Choroid plexus epithelial cell (primary cell): Measurements from ENCODE around the gene SLC9A3.
"Not testable (repeated sequence)": the region's sequence is repeated elsewhere in the genome, so short reads cannot be mapped to it uniquely, and the experiment has no call there.

Experiments used
- DNase-seq: peaks from one replicate; pipeline ENCODE4 v3.0.0-alpha.2; 2010; ENCODE audit warnings: low read depth
- H3K4me3 ChIP-seq: 2 replicates; pipeline ENCODE4 v1.5.1; 2011; ENCODE audit warnings: low read depth, mild to moderate bottlenecking, control low read depth, low read length, moderate library complexity
- TF ChIP-seq, protein P1 (sequence below): conservative IDR thresholded peaks from 2 replicates; pipeline ENCODE4 v1.5.1; 2011; ENCODE audit warnings: low read depth, mild to moderate bottlenecking, control low read depth, inconsistent platforms, low read length, moderate library complexity

SLC9A3 gene

DNA sequence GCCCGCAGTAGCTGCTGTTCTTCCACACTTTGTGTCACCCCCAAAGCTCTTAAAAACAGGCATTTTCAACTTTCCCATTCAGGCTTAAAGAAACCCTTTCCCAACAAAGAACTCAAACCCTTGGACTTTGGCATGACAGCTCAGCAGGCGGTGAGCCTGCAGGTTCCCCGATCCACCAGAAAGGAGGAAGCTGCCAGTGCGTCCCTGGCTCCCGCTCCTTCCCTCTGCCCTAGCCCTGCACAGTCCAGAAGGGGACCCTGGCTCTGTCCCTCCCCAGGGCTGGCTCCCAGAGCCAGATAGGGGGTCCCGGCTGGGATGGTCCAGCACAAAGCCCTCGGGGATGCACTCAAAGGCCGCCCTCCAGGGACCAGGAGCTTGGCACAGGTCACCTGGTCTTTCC is 9.6 kb downstream of the SLC9A3 start:
- TF ChIP-seq, protein P1, sequence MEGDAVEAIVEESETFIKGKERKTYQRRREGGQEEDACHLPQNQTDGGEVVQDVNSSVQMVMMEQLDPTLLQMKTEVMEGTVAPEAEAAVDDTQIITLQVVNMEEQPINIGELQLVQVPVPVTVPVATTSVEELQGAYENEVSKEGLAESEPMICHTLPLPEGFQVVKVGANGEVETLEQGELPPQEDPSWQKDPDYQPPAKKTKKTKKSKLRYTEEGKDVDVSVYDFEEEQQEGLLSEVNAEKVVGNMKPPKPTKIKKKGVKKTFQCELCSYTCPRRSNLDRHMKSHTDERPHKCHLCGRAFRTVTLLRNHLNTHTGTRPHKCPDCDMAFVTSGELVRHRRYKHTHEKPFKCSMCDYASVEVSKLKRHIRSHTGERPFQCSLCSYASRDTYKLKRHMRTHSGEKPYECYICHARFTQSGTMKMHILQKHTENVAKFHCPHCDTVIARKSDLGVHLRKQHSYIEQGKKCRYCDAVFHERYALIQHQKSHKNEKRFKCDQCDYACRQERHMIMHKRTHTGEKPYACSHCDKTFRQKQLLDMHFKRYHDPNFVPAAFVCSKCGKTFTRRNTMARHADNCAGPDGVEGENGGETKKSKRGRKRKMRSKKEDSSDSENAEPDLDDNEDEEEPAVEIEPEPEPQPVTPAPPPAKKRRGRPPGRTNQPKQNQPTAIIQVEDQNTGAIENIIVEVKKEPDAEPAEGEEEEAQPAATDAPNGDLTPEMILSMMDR: no peak
- DNase-seq: no peak
- no peak overlapping the region for H3K4me3 ChIP-seq

DNA sequence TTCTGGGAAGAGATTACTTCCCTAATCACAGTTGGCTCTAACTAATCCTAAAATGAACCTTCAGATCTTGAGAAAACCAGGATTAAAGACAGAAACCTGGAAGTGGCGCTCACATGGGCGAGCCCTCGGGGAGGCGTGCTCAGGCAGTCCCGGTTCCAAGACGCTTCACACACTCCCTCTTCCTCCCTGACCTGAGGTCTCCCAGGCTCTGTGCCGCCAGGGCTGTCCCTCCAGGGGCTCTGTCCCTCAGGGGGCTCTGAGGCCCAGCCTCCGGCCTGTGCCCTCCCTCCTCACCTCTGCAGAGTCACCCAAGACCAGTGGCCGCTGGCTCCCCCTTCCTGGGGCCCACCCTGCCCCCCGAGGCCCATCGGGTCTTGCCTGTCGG is 10.2 kb downstream of the SLC9A3 start:
- TF ChIP-seq, protein P1: no peak
- DNase-seq: no peak
- H3K4me3 ChIP-seq: no peak overlapping the region

DNA sequence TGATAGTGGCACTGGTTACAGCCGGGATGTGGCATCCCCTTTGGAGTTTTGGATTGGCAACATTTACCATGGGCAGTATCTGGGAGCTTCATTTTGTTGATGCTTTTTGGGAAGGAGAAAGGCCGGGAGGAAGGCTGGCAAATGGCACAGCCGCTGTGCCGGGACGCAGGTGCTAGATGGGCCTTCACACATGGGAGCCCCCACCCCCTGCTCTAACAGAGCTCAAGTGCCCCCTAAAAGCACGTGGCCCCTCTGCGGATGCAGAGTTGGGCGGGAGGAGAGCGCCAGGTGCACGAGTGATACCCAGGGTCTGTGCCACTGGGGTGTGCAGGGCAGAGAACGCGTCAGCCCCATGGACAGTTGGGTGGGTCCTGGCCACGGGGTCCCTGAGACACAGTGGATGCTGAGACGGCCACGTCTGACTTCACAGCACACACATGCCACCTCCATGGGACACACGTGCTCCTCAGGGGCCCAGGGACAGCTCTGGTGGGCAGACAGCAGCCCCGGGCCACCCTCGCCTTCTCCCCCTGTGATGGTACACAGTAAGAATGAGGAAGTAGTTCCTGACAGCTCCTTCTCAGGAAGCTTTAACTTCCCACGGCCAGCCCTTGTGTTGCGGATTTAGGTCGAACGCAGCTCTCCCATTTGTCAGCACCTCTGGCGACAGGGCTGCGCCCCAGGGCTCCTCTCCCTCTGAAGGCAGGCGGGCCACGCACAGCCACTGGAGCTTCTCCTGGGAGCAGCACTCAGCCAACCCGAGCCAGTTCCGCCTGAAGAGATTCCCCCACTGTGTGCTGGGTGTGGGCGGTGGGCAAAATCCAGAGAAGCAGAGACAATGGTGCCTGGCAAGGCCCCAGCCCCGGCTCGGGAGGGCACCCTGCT is 10.8 kb downstream of the SLC9A3 start:
- DNase-seq: no peak
- TF ChIP-seq, protein P1: no peak
- H3K4me3 ChIP-seq: no peak overlapping the region

DNA sequence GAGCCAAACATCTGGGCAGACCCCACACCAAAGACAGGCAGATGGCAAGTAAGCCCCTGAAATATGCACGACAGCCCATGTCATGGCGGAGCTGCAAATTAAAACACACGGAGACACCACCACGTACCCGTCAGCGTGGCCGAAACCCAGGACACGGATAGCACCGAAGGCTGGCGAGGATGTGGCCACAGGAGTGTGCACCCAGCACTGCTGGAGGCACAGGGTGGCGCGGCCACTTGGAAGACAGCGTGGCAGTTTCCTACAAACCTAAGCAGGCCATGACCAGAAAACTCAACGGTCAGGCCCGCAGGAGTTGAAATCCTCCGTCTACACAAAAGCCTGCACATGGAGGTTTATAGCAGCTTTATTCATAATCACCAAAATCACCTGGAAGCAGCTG is 12.8 kb downstream of the SLC9A3 start:
- H3K4me3 ChIP-seq: no peak overlapping the region
- DNase-seq: no peak
- TF ChIP-seq, protein P1: no peak

DNA sequence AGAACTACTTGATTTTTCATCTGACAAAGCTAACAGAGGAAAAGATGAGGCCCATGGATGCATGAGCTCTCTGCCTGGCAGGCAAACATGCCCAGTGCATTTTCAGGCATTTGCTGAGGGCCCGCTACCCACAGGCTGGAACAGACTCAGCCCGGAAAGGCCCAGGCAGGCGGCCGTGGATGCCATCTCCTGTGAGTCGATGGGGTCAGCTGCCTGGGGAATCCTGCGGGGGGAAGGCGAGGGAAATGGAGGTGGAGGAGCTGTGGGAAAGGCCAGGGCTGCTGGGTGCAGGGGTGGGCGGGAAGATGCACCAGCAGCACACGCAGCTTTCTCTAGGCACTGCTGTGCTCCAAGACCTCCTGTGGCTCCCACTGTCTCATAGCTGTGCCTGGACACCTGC is 13.7 kb downstream of the SLC9A3 start:
- no peak for DNase-seq
- no peak overlapping the region for H3K4me3 ChIP-seq
- TF ChIP-seq, protein P1: no peak

DNA sequence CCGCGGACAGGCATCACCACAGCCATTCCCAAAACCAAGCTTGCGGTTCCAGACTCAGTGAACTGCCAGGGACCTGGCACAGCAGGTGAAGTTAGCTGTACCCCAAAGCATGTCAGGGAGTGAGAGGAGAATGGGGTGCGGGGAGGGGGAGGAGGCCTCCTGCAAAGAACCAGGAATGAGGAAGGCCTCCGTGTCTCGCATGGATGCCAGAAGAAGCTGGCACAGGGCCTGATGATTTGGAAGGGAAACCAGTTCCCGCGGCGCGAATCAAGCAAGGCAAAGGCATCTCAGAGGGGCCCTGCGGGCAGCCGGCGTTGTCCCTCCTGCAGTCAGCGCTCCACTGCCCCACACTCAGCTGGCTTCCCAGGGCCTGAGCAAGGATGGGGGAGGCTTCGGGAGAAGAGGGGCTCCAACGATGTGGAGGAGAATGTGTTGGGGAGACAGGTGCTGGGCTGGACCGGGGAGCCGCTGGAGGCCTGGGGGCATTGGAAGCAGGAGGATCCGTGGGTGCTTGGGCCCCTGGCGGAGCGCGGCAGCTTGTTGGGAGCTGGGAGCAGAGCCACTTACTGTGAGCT is 14.6 kb downstream of the SLC9A3 start:
- TF ChIP-seq, protein P1: no peak
- no peak for DNase-seq
- no peak overlapping the region for H3K4me3 ChIP-seq

DNA sequence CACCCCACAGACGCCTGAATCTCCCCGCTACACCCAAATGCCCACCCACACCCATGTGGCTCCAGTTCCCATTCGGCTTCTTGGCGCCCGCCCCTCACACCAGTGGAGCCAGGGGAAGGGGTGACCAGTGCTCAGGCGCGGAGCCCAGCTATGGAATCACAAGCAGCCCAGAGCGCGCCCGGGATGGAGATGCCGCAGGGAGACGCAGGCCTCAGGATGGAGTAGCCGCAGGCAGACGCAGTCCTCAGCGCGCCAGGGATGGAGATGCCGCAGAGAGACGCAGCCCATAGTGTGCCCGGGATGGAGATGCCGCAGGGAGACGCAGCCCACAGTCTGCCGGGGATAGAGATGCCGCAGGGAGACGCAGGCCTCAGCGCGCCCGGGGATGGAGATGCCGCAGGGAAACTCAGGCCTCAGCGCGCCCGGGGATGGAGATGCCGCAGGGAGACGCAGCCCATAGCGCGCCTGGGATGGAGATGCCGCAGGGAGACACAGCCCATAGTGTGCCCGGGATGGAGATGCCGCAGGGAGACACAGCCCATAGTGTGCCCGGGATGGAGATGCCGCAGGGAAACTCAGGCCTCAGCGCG is 16.2 kb downstream of the SLC9A3 start:
- not testable (repeated sequence) for H3K4me3 ChIP-seq, DNase-seq
